Measurements from ENCODE around the gene IPMK. TPM values are rescaled to one million over a fixed set of nuclear protein-coding genes. Genes with fewer than 3 reads are reported as not detected.

IPMK gene
- total RNA-seq, 1 experiment from 2014 or later: 11.1 TPM

GRCh38 chr10:58220769-58221451 lies 46.8 kb downstream of the IPMK start:
- Histone ChIP-seq H3K4me1 (replicated peaks; ENCODE audit: insufficient read depth) (peaks cover 6% of the 10 kb centered on the region), H3K4me2 (no peak overlapping the region), H3F3A (ENCODE audit: insufficient read depth, low read depth) (peaks cover 6% of the 10 kb centered on the region; the same call in 1 of the 2 replicates), H2AFZ (no peak overlapping the region), H3K79me2 (ENCODE audit: low read depth) (no peaks in the 10 kb centered on the region), H3K9me3 (ENCODE audit: insufficient read depth, low read depth) (no peaks in the 10 kb centered on the region), H3K27ac (no peak overlapping the region), H3K9me2 (ENCODE audit: insufficient read depth) (no peaks in the 10 kb centered on the region), H3K27me3 (ENCODE audit: insufficient read depth, low read depth) (no peaks in the 10 kb centered on the region), H4K20me1 (ENCODE audit: insufficient read depth) (no peaks in the 10 kb centered on the region), H3K4me3 (no peak overlapping the region), H3K36me3 (ENCODE audit: low read depth) (no peaks in the 10 kb centered on the region)
- no peak for DNase-seq
- intact Hi-C loops (cut with micrococcal nuclease; ENCODE audit: unreplicated experiment): no loop called here
- BruUV-seq (replicated peaks): no TSS peak
- POLR2A ChIA-PET (ENCODE audit: unreplicated experiment): no interaction called here
- TF ChIP-seq CTCF (conservative IDR thresholded peaks at IDR 0.05) (no peak), EZH2 (IDR thresholded peaks at IDR 0.05; ENCODE audit: low read depth) (no peak)
- CTCF ChIA-PET: interaction anchor here (0.6 kb wide), 1 partner anchor 20 kb away, joined by 3 read pairs; no protein-coding TSS in a partner anchor

- Histone ChIP-seq H3K27ac (no peak overlapping the region), H4K20me1 (ENCODE audit: insufficient read depth) (no peaks in the 10 kb centered on the region), H2AFZ (no peak overlapping the region), H3K4me1 (replicated peaks; ENCODE audit: insufficient read depth) (peaks cover 6% of the 10 kb centered on the region), H3F3A (ENCODE audit: insufficient read depth, low read depth) (peaks cover 6% of the 10 kb centered on the region; the same call in 1 of the 2 replicates), H3K9me3 (ENCODE audit: insufficient read depth, low read depth) (no peaks in the 10 kb centered on the region), H3K4me3 (no peak overlapping the region), H3K79me2 (ENCODE audit: low read depth) (no peaks in the 10 kb centered on the region), H3K27me3 (ENCODE audit: insufficient read depth, low read depth) (no peaks in the 10 kb centered on the region), H3K4me2 (no peak overlapping the region), H3K9me2 (ENCODE audit: insufficient read depth) (no peaks in the 10 kb centered on the region), H3K36me3 (ENCODE audit: low read depth) (no peaks in the 10 kb centered on the region)
- ChIA-PET CTCF (no interaction called here), POLR2A (ENCODE audit: unreplicated experiment) (no interaction called here)
- no peak for DNase-seq
- intact Hi-C loops (cut with micrococcal nuclease; ENCODE audit: unreplicated experiment): no loop called here
- BruUV-seq (replicated peaks): no TSS peak
- TF ChIP-seq CTCF (conservative IDR thresholded peaks at IDR 0.05) (no peak), EZH2 (IDR thresholded peaks at IDR 0.05; ENCODE audit: low read depth) (no peak)
These were observed 47.8 kb downstream of the IPMK start for GRCh38 chr10:58219875-58220274.

GRCh38 chr10:58217612-58218011 lies 50.1 kb downstream of the IPMK start:
- Histone ChIP-seq H3K27me3 (ENCODE audit: insufficient read depth, low read depth) (no peaks in the 10 kb centered on the region), H3K9me2 (ENCODE audit: insufficient read depth) (no peaks in the 10 kb centered on the region), H2AFZ (no peak overlapping the region), H3K36me3 (ENCODE audit: low read depth) (no peaks in the 10 kb centered on the region), H3K4me3 (no peak overlapping the region), H3K4me1 (replicated peaks; ENCODE audit: insufficient read depth) (peaks cover 6% of the 10 kb centered on the region), H3K4me2 (peak overlapping the region; percentile 19; the same call in 1 of the 2 replicates), H3F3A (ENCODE audit: insufficient read depth, low read depth) (peaks cover 6% of the 10 kb centered on the region; the same call in 1 of the 2 replicates), H4K20me1 (ENCODE audit: insufficient read depth) (peaks cover 2% of the 10 kb centered on the region; the same call in 1 of the 2 replicates), H3K79me2 (ENCODE audit: low read depth) (no peaks in the 10 kb centered on the region), H3K9me3 (ENCODE audit: insufficient read depth, low read depth) (no peaks in the 10 kb centered on the region), H3K27ac (peak overlapping the region; percentile 6; the same call in 1 of the 2 replicates)
- peak in 1 of 2 experiments; percentile 64 for DNase-seq
- POLR2A ChIA-PET (ENCODE audit: unreplicated experiment): no interaction called here
- intact Hi-C loops (cut with micrococcal nuclease; ENCODE audit: unreplicated experiment): loop anchor here (1.0 to 2.0 kb wide), 3 partner anchors 20 to 63 kb away; no protein-coding TSS in a partner anchor
- BruUV-seq (replicated peaks): no TSS peak
- TF ChIP-seq CTCF (conservative IDR thresholded peaks at IDR 0.05) (no peak), EZH2 (IDR thresholded peaks at IDR 0.05; ENCODE audit: low read depth) (no peak)
- CTCF ChIA-PET: no interaction called here
